ENCODE measurements around the gene UPF1.
A peak's percentile ranks its signal among the peaks of the same experiment; 100 is the strongest.
"Not testable (repeated sequence)": the region's sequence is repeated elsewhere in the genome, so short reads cannot be mapped to it uniquely, and the experiment has no call there.

UPF1 gene

DNA sequence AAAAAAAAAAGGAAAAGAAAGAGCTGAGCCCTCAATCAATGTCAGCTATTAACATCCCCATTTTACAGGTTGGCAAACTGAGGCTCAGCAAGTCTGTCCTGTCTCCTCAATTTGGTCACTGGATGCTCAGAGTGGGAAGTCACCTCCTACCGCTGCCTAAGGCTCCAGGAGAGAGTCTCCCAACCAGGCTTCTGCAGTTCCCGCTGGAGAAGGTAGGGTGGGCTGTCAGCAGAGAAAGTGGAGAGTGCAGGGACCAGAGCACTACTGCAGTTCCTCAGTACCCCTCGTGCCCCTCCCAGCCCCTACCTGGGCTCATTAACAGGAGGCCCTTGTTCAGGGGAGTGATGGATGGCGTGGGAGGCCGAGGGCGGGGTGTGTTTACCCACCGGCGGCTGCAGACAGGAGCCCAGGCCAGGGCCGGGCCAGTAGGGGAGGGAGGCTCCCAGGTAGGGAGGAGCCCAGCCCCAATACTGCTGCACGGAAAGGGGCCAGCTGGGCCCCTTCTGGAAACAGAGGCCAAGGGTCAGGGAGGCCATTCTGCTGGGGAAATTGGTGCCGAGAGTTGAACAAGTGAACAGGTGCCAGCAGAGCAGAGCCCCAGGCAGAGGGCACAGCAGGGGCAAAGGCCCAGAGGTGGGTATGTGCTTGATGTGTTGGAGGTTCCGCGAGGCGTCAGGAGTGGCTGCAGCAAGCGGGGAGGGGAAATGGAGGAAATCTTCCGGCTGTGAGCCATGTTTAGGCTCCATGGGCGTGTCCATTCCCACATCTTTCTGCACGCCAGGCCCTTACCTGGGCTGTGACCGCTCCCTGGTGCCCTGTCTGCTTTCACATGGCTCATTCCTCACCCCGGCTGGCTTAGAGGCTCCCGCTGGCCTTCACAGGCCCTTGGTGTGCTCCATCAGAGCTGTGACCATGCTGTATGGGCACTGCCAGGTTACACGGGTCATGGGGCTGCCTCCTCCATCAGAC, 33.1 kb upstream of the UPF1 start:
- DNase-seq (ENCODE audit: low read depth in 1 of 2, low spot score in 1 of 2) = no peak

DNA sequence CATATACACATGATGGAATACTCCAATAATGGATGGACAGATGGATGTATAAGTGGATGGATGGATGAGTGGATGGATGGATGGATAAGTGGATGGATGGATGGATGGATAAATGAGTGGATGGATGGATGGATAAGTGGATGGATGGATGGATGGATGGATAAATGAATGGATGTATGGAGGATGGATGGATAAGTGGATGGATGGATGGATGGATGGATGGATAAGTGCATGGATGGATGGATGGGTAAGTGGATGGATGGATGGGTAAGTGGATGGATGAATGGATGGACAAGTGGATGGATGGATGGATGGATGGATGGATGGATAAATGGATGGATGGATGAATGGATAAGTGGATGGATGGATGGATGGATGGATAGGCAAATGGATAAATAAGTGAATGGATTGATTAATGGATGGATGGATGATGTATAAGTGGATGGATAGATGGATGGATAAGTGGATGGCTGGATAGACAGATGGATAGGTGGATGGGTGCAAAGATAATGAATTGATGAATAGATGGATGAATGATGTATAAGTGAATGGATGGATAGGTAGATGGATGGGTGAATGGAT, 32.3 kb upstream of the UPF1 start:
- no peak for DNase-seq (ENCODE audit: low read depth in 1 of 2, low spot score in 1 of 2)

DNA sequence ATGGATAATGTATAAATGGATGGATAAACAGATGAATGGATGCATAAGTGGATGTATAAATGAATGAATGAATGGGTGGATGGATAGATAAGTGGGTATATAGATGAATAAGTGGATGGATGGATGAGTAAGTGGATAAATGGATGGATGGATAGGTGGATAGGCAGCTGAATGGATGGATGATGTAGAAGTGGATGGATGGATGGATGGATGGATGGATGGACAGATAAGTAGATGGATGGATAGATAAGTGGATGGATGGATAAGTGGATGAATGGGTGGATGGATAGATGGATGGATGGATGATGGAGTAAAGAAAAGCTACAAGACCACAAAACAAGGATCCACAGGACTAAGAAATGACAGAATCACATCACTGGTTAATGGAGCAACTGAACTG, 31.7 kb upstream of the UPF1 start:
- no peak for DNase-seq (ENCODE audit: low read depth in 1 of 2, low spot score in 1 of 2)

DNA sequence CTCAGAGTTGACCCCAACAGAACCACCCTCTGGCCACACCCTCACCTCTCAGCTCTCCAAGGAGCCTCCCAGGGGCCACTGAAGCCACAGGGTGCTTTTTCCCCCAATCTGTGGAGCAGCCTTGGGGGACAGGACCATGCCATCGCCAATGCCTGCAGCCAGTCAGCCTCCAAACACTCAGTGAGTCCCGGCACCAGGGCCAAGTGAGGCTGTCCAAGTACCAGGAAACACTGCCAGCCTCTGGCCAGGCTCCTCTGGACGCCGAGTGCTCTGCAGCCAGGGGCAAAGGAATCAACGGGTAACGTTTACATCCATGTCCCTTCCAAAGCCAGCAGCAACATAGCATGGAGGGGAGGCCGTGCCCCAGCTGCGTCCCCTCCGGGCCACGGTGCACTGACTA, 31.1 kb upstream of the UPF1 start:
- DNase-seq (ENCODE audit: low read depth in 1 of 2, low spot score in 1 of 2) = no peak

DNA sequence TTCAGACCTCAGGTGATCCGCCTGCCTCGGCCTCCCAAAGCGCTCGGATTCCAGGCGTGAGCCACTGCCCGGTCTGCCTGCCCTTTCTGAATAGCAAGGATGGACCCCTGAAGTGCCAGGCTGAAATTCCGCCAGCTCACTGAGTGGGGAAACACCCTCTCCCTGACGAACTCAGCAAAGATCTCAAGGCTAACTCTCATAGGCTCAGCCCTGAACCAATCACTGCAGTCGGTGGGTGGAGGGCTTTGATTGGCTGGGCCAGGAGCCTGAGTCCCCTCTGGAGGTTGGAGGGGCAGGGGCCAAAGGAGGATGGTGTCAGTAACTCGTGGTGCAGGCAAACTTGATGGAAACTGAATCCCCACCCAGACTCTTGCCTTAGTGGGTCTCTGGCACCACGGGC, 29.4 kb upstream of the UPF1 start:
- no peak for DNase-seq (ENCODE audit: low read depth in 1 of 2, low spot score in 1 of 2)

DNA sequence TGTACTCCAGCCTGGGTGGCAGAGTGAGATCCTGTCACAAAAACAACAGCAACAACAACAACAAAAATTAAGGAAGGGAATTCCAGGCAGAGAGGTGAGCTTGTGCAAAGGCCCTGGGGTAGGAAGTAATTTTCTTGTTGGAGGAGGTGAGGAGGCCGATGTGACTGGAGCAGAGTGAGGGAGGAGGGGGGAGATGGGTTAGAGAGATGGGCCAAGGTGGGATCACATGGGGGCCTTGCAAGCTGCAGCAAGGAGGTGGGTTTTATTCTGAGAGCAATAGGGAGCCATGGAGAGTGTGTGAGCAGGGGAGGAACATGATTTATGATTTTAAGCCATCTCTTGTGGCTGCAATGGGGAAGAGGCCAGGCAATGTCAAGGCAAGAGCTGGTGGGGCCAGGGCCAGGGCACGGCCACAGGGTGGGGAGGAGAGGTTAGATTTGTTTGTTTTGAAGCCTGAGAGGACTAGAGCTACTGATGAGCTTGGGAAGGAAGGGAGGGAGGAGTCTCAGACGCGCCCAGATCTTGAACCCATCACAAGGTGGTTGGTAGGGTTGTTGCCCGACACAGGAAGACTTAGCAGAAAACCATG, 28.1 kb upstream of the UPF1 start:
- no peak for DNase-seq (ENCODE audit: low read depth in 1 of 2, low spot score in 1 of 2)

DNA sequence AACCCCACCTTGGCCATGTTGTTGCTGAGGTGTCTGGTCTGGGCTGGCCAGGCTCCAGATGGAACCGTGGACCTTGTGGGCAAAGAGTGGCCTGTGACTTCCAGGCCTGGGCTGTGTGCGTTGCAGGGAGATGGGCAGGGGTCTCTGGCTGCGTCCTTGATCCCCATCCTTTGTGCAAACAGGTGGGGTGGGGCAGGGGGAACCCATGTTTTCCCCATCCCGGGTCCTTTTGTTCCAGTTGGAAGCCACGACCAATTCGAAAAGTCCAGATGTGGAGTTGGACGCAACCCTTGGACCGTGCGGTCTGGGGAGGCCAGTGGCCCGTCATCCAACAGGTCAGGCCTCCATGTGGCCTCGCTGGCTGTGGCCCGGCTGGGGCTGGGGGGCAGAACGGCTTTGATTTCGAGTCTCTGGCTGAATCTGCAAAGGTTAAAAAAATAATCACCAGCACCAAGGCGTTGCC, 27.6 kb upstream of the UPF1 start:
- no peak for DNase-seq (ENCODE audit: low read depth in 1 of 2, low spot score in 1 of 2)

DNA sequence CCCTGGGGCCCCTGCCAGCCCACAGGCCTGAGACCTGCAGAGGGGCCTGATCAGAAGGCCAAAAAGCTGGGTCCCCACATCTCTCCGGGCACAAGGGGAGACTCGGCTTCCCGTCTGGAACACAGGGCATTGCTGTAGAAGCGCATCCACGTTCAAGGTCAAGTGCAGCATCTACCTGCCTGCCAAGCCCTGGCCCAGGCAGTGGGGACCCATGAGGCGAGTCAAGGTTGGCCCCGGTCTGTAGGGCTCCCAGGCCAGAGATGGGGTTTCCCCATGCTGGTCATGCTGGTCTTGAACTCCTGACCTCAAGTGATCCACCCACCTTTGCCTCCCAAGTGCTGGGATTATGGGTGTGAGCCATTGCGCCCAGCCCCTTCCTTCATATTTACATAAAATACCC, 27.1 kb upstream of the UPF1 start:
- DNase-seq (ENCODE audit: low read depth in 1 of 2, low spot score in 1 of 2) = no peak

DNA sequence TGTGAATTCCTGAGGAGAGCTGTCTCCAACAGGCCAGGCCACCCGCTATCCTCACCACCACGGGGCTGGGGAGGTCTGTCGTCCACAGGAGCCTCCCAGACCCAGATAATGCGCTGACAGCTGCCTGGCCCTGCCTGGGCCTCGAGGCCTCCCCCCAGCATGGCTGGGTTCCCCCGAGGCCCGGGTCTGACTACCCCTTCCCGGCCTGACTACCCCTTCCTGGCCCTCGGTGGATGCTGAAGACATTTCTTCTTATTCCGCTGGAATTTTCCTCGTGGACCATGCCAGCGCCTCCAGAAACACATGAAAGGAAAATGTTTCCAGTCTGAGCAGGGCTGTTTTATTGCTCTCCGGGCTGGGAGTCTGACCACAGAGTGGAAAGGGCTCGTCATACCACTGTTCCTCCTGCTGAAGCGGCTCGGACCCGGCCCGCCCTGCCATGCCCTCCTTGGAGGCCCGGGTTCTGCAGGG, 23.9 kb upstream of the UPF1 start:
- no peak for DNase-seq (ENCODE audit: low read depth in 1 of 2, low spot score in 1 of 2)

DNA sequence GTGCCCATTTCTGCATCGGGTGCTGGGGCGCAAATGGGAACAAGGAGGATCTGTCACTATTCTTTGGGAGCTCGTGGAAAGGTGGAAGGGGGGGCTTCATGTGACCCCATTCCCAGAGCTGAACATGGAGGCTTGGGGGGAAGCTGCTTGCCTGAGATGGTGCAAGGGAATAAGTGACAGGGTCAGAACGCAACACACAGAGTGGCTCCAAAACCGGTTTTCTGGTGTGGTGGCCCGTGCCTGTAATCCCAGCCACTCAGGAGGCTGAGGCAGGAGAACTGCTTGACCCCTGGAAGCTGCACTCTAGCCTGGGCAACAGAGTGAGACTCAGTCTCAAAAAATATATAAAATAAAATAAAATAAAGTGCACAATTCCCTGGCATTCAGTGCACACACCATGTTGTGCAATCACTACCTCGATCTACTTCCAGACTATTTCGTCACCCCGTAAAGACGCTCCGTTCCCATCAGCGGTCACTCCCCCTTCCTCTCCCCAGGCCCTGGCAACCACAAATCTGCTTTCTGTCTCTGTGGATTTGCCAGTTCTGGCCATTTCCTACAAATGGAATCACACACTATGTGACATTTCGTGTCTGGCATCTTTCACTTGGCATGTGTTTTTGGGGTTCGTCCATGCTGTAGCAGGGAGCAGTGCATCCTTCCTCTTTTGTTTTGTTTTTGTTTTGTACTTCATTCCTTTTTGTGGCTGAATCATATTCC, 22.4 kb upstream of the UPF1 start:
- no peak for DNase-seq (ENCODE audit: low read depth in 1 of 2, low spot score in 1 of 2)

DNA sequence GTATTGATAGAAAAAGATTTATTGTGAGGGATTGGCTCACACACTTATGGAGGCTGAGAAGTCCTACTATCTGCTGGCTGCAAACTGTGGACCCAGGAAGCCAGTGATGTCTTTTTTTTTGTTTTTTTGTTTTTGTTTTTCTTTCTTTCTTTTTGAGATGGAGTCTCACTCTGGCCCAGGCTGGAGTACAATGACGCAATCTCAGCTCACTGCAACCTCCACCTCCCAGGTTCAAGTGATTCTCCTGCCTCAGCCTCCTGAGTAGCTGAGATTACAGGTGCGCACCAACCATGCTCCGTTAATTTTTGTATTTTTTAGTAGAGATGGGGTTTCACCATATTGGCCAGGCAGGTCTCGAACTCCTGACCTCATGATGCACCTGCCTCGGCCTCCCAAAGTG, 20.1 kb upstream of the UPF1 start:
- not testable (repeated sequence) for DNase-seq (ENCODE audit: low read depth in 1 of 2, low spot score in 1 of 2)

DNA sequence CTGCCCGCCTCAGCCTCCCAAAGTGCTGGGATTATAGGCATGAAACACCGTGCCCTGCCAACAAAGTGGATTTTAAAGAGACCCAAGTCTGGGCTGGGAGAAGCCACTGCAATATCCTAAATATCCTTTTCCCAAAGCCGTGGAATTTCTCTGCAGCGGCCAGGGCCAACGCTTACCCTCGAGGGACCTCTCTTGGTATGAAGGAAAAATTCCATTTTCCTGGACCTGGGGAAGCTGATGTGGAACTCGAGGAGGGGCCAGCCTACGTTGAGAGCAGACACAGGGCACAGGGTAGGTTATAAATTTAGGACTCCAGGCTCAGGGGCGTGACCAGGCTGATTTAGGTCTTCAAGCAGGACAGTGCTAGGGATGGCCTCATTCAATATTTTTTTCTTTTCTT, 17.7 kb upstream of the UPF1 start:
- DNase-seq (ENCODE audit: low read depth in 1 of 2, low spot score in 1 of 2) = no peak

DNA sequence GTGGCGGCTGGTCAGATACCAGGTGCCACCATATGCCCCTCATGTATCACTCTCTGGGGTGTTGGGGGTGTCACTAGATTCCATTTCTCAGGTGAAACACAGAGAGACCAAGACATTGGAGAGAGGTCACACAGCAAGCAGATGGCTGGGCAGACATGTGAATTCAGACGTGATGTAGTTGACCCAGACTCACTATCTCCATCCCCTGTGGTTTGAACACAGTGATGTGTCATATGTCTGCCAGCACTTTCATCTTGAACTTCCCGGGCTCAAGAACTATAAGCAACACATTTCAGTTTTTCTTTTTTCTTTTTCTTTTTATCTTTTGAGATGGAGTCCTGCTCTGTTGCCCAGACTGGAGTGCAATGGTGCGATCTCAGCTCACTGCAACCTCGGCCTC, 16.1 kb upstream of the UPF1 start:
- no peak for DNase-seq (ENCODE audit: low read depth in 1 of 2, low spot score in 1 of 2)

DNA sequence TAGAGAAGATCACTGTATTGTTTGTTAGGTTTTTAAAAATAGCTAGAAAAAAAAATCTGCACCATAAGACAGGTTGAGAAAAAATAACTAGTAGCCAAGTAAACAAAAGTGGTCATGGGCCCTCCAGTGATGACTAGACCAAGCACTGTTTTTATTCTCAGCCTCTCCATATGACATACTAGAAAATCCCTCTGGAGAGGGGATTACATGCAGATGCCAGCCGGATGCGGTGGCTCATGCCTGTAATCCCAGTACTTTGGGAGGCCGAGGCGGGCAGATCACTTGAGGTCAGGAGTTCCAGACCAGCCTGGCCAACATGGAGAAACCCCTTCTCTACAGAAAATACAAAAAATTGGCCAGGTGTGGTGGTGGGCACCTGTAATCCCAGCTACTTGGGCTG, 15.1 kb upstream of the UPF1 start:
- DNase-seq (ENCODE audit: low read depth in 1 of 2, low spot score in 1 of 2) = not testable (repeated sequence)

DNA sequence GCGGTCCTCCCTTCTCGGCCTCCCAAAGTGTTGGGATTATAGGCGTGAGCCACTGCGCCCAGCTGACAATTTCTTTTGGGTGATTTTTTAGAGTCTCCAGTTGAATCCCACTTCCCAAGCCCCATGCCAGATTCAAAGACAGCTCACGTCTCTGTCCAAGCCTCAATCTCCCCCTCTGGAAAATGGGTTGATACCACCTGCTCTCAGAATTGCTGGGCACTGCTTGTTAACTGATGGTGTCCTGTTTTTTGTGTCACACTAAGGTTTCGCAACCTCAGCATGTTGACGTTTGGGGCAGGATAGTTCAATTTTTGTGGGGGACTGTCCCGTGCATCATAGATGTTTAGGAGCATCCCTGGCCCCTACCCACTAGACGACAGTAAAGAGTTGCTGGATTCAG, 14.2 kb upstream of the UPF1 start:
- no peak for DNase-seq (ENCODE audit: low read depth in 1 of 2, low spot score in 1 of 2)

DNA sequence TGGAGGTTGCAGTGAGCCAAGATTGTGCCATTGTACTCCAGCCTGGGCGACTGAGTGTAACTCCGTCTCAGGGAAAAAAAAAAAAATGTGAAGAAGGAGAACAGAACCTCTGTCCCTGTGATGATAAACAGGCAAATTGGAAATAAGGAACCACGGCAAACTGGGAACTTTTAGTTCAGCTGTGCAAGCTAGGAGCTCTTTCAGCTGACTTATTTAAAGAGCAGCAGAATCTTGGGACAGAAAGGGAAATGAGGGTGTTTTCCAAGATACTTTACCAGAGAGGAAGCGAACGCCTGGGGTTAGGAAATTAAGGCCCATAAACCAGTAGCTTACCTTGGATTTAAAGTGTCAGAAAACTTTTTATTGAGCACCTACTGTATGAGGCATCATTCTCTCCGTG, 3.0 kb upstream of the UPF1 start:
- no peak for DNase-seq (ENCODE audit: low read depth in 1 of 2, low spot score in 1 of 2)

DNA sequence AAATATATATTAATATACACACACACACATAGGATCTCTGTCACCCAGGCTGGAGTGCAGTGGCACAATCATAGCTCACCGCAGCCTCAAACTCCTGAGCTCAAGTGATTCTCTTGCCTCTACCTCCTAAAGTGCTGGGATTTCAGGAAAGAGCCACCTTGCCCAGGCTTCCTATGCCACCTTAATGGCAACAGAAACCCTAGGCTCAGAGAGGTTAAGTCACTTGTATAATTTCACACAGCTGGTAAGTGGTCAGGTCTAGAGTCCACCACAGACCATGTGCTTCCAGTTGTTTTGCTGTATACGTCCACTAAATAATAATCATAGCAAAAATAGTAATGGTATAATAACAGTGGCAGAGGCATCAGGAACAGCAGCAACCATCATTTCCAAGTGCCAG, 1.3 kb upstream of the UPF1 start:
- DNase-seq (ENCODE audit: low read depth in 1 of 2, low spot score in 1 of 2) = no peak

DNA sequence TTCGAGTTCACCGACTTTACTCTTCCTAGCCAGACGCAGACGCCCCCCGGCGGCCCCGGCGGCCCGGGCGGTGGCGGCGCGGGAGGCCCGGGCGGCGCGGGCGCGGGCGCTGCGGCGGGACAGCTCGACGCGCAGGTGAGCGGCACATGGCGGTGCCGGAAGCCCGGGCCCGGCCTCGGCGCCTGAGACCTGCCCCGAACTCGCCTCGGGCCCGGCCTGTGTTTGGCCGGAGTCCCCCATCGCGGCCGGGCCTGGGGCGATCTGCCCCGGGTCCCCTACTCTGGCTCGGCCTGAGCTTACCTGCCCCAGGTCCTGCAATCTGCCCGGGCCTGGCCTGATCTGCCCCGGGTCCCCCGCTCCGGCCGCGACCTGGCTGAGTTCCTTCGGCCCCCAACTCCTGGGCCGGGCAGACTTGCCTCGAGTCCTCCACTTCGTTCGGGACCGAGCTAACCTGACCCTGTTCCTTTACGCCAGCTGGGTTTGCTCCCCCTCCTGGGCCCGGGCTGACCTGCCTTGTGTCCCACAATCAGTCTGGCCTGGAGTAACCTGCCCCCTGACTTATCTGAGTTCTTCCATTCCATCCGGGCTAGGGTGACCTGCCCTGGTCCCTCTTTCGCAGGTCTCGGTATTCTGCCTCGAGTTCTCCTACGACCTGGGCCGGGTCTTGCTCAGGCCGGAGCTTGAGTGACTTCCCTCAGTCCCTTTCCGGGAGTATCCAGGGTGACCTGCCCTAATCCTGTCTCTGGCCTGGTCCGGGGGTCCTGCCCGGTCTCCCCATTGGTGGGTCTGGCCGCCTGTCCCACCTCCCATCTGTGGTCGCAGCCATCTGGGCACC, 764 bp downstream of the UPF1 start:
- peak in 1 of 2 donors; percentile 7 for DNase-seq (ENCODE audit: low read depth in 1 of 2, low spot score in 1 of 2)

DNA sequence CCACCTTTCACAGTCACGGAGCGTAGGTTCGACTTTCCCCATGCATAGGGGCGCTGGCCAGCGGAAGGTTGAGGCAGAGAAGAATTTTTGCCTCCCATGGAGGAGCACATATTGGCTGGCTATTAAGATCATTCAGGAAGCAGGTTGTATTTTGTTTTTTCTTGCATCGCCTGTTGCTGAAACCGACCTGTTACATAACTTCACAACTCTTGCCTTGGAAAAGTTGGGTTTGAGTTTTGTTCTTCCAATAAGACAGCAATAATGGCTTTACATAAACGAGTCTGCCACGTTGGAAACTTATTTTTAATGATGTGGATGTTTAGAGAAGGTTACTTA, 1.4 kb downstream of the UPF1 start:
- DNase-seq (ENCODE audit: low read depth in 1 of 2, low spot score in 1 of 2) = no peak

DNA sequence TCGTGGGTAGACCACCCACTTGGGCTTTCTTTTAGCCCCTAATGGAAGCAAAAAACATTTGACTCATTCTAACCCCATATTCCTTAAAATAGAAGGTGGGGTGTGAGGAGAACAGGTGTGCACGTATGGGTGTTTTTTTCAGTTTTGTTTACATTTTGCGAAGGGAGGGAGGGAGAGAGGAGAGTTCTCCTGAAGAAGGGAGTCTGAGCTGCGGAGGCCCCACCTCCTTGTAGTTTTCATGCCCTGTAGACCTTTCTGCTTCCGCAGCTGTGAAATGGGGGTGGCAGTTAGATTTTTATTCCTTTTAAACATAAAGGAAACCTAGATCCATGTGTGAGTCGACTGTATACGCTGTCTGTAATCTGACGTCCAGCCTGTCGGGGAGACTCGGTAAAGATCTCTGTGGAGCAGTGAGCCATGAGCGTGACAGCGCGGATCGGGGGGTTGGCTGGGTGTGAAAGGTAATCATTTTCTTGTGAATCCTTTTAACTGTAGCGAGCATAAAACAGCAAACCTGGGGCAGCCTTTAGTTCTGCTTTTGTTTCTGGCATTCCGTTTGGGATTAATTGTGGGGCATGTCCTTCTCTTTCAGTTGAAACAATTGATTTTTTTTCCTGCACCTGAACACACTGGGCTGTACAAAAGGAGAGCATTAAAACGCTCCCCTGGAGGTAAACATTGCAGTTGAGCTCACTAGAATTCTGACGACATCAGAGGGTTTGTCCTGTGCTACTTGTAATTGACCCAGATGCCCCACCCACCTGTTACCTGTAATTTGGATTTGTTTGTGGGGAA, 2.3 kb downstream of the UPF1 start:
- DNase-seq (ENCODE audit: low read depth in 1 of 2, low spot score in 1 of 2) = no peak

Data from stimulated activated CD4-positive, alpha-beta T cell treated with anti-CD3 and anti-CD28 coated beads, Interleukin-15, amount 100 ng/mL, for 1 hour (primary cell).